Occipital lobe (tissue), 2 donors: ENCODE measurements around the gene GUCD1. TPM values are rescaled to one million over a fixed set of nuclear protein-coding genes. Genes with fewer than 3 reads are reported as not detected.

Experiments
- DNase-seq: peaks from one replicate; lab custom pipeline; 2025; lab: John Stamatoyannopoulos, UW
- total RNA-seq: library from RNA; depleted of rRNA; stranded (reverse); fragments of >200 nt; gene quantifications from one replicate; pipeline ENCODE4 v1.2.3, GENCODE V29; 2014

The GUCD1 gene
- total RNA-seq, 1 donor from 2014 or later, result 48.7 TPM

- no peak for DNase-seq
Observed at GRCh38 chr22:24503843-24504338, 51.0 kb downstream of the GUCD1 start.

- no peak for DNase-seq
Observed at GRCh38 chr22:24503137-24503842, 51.6 kb downstream of the GUCD1 start.

DNA sequence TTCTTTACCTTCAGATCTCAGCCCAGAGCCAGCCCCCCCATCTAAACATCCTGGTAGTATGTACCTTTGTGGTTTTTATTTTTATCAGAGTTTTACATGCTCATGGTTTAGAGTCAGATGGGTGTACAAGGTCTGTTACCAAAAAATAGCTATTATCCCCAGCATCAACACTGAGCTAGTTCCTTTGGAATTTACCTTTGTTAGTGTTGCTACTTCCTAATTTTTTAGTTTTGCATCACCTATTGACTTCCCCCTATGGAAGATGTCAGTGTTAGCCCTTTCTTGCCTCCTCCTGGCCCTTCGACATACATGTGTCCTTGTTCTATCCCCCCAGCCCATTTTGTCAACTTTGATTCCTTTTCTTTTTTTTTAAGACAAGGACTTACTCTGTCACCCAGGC, 52.4 kb downstream of the GUCD1 start:
- DNase-seq, result no peak

- DNase-seq, result no peak
Observed at GRCh38 chr22:24502034-24502433, 52.9 kb downstream of the GUCD1 start.

DNA sequence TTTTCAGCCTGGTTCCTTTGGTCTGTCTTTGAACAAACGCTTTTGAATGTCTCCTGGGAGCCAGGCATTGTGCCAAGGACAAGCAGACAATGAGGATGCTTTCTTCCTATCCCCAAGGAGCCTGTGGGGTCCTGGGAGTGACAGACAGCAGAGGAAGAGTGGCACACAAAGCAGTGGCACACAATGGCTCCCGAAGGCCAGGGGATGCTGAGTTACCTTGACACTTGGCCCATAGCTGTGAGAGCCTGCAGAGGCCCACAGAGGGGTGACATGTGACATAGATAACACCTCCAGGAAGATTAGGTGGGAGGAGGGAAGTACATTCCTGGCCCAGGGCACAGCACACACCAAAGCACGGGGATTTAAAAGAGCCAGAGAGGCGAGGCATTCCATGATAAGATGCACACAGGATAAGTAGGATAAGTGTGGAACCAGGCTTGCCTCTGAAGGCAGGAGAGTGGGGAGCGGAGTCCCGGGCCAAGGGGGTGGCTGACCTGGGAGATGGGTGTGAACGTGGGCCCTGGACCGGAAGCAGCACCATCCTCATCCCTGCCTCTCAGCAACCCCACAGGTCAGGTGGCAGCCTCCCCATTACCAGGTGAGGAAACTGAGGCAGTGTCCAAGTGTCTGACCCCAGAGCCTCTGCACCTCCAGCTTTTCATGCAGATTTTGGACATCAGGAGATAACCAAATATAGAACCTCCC, 53.5 kb downstream of the GUCD1 start:
- DNase-seq, result no peak

DNA sequence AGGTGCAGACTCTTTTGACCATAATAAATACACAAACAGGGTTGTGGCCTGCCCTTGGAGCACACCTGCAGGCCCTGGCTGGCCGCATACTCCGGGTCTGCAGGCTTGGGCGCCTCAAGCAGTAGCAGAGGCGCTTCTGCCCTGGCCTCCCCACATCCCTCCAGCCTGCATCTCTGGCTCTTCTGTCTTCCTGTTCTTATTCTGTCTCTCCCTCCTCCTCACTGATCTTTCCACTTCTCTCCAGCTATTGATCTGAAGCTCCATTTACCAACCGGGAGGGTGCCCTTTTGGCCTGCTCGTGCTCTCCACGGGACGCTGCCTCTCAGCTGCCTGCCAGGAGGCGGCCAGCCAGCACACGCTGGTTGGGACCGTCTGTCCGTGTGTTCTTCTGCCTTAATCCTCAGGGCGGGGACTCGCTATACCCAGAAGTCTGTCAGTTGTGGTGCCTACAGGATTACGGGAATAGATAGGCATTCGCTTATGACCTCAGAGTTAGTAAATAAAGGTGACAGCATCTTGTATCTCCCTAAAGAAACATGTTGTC, 54.6 kb downstream of the GUCD1 start:
- no peak for DNase-seq

- DNase-seq, result no peak
Observed at GRCh38 chr22:24499706-24500276, 55.1 kb downstream of the GUCD1 start.

- DNase-seq, result no peak
Observed at GRCh38 chr22:24498824-24499223, 56.1 kb downstream of the GUCD1 start.

DNA sequence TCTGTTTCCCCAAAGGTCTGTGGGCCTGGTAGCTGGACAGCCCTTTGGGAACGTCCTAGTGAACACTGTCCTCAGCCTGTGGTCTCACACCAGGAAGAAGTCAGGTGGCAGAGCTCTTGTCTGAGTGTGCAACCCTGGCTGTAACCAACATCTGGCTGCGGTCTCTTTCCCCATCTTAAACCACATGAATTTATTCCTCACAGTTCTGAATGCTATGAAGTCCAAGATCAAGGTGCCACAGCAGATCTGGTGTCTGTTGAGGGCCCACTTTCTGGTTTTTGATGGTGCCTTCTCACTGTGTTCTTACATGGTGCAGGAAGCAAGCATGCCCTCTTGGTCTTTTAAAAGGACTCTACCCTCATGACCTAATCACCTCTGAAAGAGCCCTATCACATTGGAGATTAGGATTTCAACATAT, 57.1 kb downstream of the GUCD1 start:
- DNase-seq, result no peak

GRCh38 chr22:24496661-24497060, 58.3 kb downstream of the GUCD1 start:
- DNase-seq, result no peak

DNA sequence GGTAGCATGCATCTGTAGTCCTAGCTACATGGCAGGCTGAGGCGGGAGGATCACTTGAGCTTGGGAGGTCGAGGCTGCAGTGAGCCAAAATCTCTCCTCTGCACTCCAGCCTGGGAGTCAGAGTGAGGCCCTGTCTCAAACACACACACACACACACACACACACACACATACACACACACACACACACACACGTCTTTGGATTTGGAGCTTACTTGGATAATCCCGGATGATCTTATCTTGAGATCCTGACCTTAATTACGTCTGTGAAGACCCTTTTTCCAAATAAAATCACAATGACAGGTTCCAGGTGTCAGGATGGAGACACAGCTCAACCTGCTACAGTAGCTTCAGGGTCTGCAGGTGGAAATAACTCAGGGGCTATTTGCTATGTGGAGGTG, 58.7 kb downstream of the GUCD1 start:
- DNase-seq, result no peak

DNA sequence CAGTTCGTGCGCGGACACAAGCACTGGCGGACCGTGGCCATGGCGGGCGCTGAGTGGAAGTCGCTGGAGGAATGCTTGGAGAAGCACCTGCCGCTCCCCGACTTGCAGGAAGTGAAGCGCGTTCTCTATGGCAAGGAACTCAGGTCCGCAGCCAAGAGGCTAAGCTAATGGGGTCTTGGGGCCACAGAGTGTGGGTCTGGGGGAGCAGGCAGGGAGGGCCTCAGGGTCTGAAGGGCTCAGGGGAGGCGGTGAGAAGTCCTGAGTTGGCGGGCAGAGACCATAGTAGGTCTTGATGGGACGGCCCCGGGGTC, 59.6 kb downstream of the GUCD1 start:
- DNase-seq, result no peak

DNA sequence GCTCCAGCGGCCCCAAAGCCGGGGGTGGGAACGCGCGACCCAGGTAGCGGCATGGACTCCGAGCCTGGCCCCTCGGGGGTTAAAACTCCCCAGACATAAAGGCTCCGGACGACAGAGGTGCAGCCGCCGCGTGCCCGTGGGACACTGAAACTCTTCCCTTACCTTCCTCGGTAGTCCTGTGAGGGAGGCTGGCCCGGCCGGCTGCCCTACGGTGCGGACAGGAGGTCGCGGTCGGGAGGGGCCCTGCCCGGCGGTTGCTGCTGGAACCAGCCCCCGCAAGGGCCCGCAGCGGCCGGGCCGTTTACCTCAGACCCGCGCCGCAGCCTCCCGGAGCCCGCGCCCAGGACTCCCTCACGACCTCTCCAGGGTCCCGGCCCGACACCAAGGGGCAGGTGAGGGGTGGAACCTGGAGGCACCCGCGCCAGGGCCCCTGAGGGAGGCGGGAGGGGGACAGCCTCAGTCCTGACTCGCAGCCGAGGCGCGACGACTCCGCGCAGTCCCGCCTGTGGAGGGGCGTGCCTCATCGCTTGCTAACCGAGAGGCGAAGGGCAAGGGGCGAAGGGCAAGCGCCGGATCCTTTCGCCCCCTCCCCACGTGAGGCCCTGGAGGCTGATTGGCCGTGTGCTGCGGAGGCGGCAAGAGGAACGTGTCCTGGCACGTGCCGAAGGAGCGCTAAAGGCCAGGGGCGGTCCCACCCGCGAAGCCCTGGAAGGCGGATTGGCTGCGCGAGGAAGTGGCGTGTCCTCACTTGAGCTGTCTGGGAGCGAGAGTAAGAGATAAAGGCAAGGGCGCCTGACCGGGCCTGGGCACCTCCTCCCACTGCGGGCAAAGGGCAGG, 60.2 kb downstream of the GUCD1 start, which contains the start of gene UPB1:
Gene UPB1 (plus strand): TSS at position 805 of the 837 bp plus-strand sequence. CDS start 72 bp downstream, outside the sequence.
- no peak for DNase-seq

DNA sequence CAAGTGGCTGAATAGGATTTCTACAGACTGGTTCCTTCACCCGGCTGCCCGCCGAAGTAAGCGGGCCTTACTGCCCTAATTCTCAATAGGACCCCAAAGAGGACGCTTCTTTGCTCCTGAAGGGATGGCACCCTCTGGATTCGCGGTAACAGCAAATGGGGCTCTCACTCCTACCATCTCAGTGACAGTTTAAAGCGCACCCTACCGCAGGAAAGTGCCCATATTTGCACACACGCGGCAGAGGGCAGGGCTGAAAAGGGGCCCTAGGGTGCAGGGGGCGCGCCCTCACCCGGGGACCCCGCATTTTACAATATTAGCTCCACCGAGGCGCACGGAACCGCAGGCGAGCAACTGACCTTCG, 60.8 kb downstream of the GUCD1 start:
- DNase-seq, result no peak

- DNase-seq, result no peak
Observed at GRCh38 chr22:24492391-24492790, 62.5 kb downstream of the GUCD1 start.

Other genes with a start within 250 kb of the GUCD1 start
- 8.0 TPM for gene ADORA2A, start 127.5 kb downstream of the GUCD1 start, total RNA-seq
- gene UPB1, start 59.8 kb downstream of the GUCD1 start, total RNA-seq, result not detected
- 124 TPM for gene SNRPD3, start 861 bp upstream of the GUCD1 start, total RNA-seq
- gene LRRC75B, start 37.9 kb upstream of the GUCD1 start, total RNA-seq, result 5.3 TPM
- 2.2 TPM for gene GGT1, start 48.1 kb upstream of the GUCD1 start, total RNA-seq
- gene PIWIL3, start 219.6 kb upstream of the GUCD1 start, total RNA-seq, result 0.16 TPM